Stomach (tissue), 9 donors: ENCODE measurements around the gene SEMA4A. TPM values are rescaled to one million over a fixed set of nuclear protein-coding genes. Genes with fewer than 3 reads are reported as not detected.

Source experiments
- DNase-seq, 2 donors: peaks; one replicate each; pipeline versions ENCODE4 v3.0.0 to v3.0.0-alpha.2; 2013 to 2019
- H3K27ac ChIP-seq, 5 donors: fragments of 200-600 bp in 4 of 5; sonication (generic) in 4 of 5; one replicate each; pipeline ENCODE4 v1.5.1; 2013 to 2019; ENCODE audit warnings: mild to moderate bottlenecking in 1 of 5, moderate library complexity in 1 of 5
- H3K27me3 ChIP-seq, 3 donors: fragments of 200-600 bp; sonication (generic); one replicate each; pipeline ENCODE4 v1.5.1; 2017 to 2019; ENCODE audit warnings: mixed run types in 1 of 3
- H3K36me3 ChIP-seq, 4 donors: fragments of 200-600 bp; sonication (generic); 1 replicate in 3 of 4; 2 replicates in 1 of 4; pipeline ENCODE4 v1.5.1; 2016 to 2019
- H3K4me1 ChIP-seq, 4 donors: fragments of 200-600 bp; sonication (generic); one replicate each; pipeline ENCODE4 v1.5.1; 2016 to 2019
- H3K4me3 ChIP-seq, 4 donors: fragments of 200-600 bp; sonication (generic) in 3 of 4; one replicate each; pipeline ENCODE4 v1.5.1; 2016 to 2019; ENCODE audit warnings: mild to moderate bottlenecking in 1 of 4
- H3K9me3 ChIP-seq, 4 donors: fragments of 200-600 bp; sonication (generic); one replicate each; pipeline ENCODE4 v1.5.1; 2016 to 2019
- CTCF ChIP-seq, 7 experiments: fragments of 450-650 bp in 4 of 7; fragments of 200-600 bp in 3 of 7; sonication (generic) in 3 of 7; IDR thresholded peaks; one replicate each; pipeline ENCODE4 v1.5.1; 2016 to 2019; ENCODE audit warnings: antibody characterized with exemption in 7 of 7, control low read depth in 2 of 7, mild to moderate bottlenecking in 1 of 7
- EP300 ChIP-seq: sonication (generic); formaldehyde crosslinking; IDR thresholded peaks from one replicate; pipeline ENCODE4 v1.6.1; 2017; ENCODE audit warnings: antibody characterized with exemption
- POLR2A ChIP-seq, 4 donors: fragments of 450-650 bp; IDR thresholded peaks; one replicate each; pipeline ENCODE4 v1.6.1; 2016; ENCODE audit warnings: antibody characterized with exemption in 4 of 4, control low read depth in 2 of 4, mild to moderate bottlenecking in 1 of 4, moderate library complexity in 1 of 4
- POLR2AphosphoS5 ChIP-seq, 3 donors: sonication (generic); formaldehyde crosslinking; IDR thresholded peaks; one replicate each; pipeline ENCODE4 v1.6.1; 2016; ENCODE audit warnings: antibody characterized with exemption in 3 of 3
- WGBS, 5 donors: extraction: QIAGEN DNeasy Blood & Tissue Kit in 3 of 5; methylation state at CpG; one replicate each; pipeline versions ENCODE4 v1.1.5 to v1.1.7; 2013 to 2018; 5-methylcytosine and 5-hydroxymethylcytosine counted together
- intact Hi-C: fragments of 100-400 bp; cut with DNase I; formaldehyde crosslinking; loops from one replicate; pipeline ENCODE4 v1.15.1; 2023; ENCODE audit warnings: low total_unique reads
- polyA plus RNA-seq, 3 donors: library from polyadenylated mRNA; stranded (reverse); fragments of 200-250 nt; gene quantifications; one replicate each; pipeline ENCODE4 v1.2.3, GENCODE V29; 2013
- total RNA-seq, 5 donors: library from RNA; depleted of rRNA; stranded (reverse); fragments of >200 nt; gene quantifications; one replicate each; pipeline versions ENCODE4 v1.1.0 to v1.2.3, GENCODE V29; 2014 to 2016
- donor health status: healthy with polysubstance abuse.
- donor health status: Bipolar disorder and iron deficiency.
- donor health status: healthy.

Gene SEMA4A
- total and polyA plus RNA-seq, 8 donors = 2.6 to 23.3 (median 6.8) TPM

GRCh38 chr1:156128308-156128653 lies 25.1 kb upstream of the SEMA4A start:
- H3K36me3 ChIP-seq = peaks cover 29 to 30% (median 29%) of the 10 kb centered on the region in 4 donors
- H3K27ac ChIP-seq = peak overlapping the region; percentile 62 to 99 (median 93)
- peaks cover 74 to 91% (median 76%) of the 10 kb centered on the region in 4 donors for H3K4me1 ChIP-seq
- H3K4me3 ChIP-seq = peak overlapping the region in 2 of 4 donors; percentile 3 to 7
- H3K9me3 ChIP-seq = no peaks in the 10 kb centered on the region
- TF ChIP-seq POLR2A (IDR thresholded peaks at IDR 0.05) (no peak), CTCF (IDR thresholded peaks at IDR 0.05) (no peak), EP300 (no peak), POLR2AphosphoS5 (IDR thresholded peaks at IDR 0.05) (no peak)
- H3K27me3 ChIP-seq = no peaks in the 10 kb centered on the region
- 28 to 50% (median 37%) methylated on average over 2 of the region's 2 CpGs for WGBS, 5 donors
- intact Hi-C loops = no loop called here
- DNase-seq = no peak

- H3K4me1 ChIP-seq = peaks cover 68 to 84% (median 70%) of the 10 kb centered on the region in 4 donors
- peak in 1 of 2 donors; percentile 93 for DNase-seq
- peak overlapping the region in 3 of 4 donors; percentile 3 to 10 (median 7) for H3K4me3 ChIP-seq
- intact Hi-C loops = no loop called here
- peaks cover 35 to 36% (median 35%) of the 10 kb centered on the region in 4 donors for H3K36me3 ChIP-seq
- TF ChIP-seq CTCF (IDR thresholded peaks at IDR 0.05) (no peak), POLR2AphosphoS5 (IDR thresholded peaks at IDR 0.05) (peak in 2 of 3 donors; percentile 12 to 70), POLR2A (IDR thresholded peaks at IDR 0.05) (no peak), EP300 (peak; percentile 44)
- peak overlapping the region; percentile 62 to 99 (median 93) for H3K27ac ChIP-seq
- no peaks in the 10 kb centered on the region for H3K9me3 ChIP-seq
- H3K27me3 ChIP-seq = no peaks in the 10 kb centered on the region
- WGBS, 5 donors = 20 to 33% (median 29%) methylated on average over 8 of the region's 8 CpGs
Measured at GRCh38 chr1:156128654-156129597, 24.5 kb upstream of the SEMA4A start.

GRCh38 chr1:156129687-156130577 lies 23.5 kb upstream of the SEMA4A start:
- Histone ChIP-seq H3K27me3 (no peaks in the 10 kb centered on the region), H3K4me1 (peaks cover 58 to 74% (median 60%) of the 10 kb centered on the region in 4 donors), H3K4me3 (peak overlapping the region in 2 of 4 donors; percentile 7), H3K27ac (peak overlapping the region; percentile 62 to 99 (median 93)), H3K9me3 (no peaks in the 10 kb centered on the region), H3K36me3 (peaks cover 45 to 46% (median 46%) of the 10 kb centered on the region in 4 donors)
- intact Hi-C loops = loop anchor here (5.0 kb wide), 1 partner anchor 33 kb away; no protein-coding TSS in a partner anchor
- WGBS, 5 donors = 27 to 36% (median 34%) methylated on average over 7 of the region's 7 CpGs
- peak; percentile 86 to 97 for DNase-seq
- TF ChIP-seq POLR2AphosphoS5 (IDR thresholded peaks at IDR 0.05) = peak; percentile 48 to 82 (median 53)
- peak in 6 of 7 experiments; percentile 65 to 99 (median 98) for TF ChIP-seq CTCF (IDR thresholded peaks at IDR 0.05)
- no peak for TF ChIP-seq EP300

GRCh38 chr1:156130578-156130942 lies 22.8 kb upstream of the SEMA4A start:
- TF ChIP-seq CTCF (IDR thresholded peaks at IDR 0.05) (no peak), EP300 (no peak), POLR2A (IDR thresholded peaks at IDR 0.05) (no peak), POLR2AphosphoS5 (IDR thresholded peaks at IDR 0.05) (no peak)
- peak overlapping the region; percentile 22 to 99 (median 93) for H3K27ac ChIP-seq
- no peaks in the 10 kb centered on the region for H3K27me3 ChIP-seq
- intact Hi-C loops = loop anchor here (5.0 kb wide), 1 partner anchor 33 kb away; no protein-coding TSS in a partner anchor
- peaks cover 51 to 53% (median 52%) of the 10 kb centered on the region in 4 donors for H3K36me3 ChIP-seq
- no peak for DNase-seq
- peak overlapping the region in 1 of 4 donors; percentile 7 for H3K4me3 ChIP-seq
- H3K9me3 ChIP-seq = no peaks in the 10 kb centered on the region
- peaks cover 51 to 68% (median 53%) of the 10 kb centered on the region in 4 donors for H3K4me1 ChIP-seq
- WGBS, 5 donors = 50 to 80% (median 77%) methylated on average over 2 to 6 of the region's 6 CpGs
